ENCODE measurements around the gene SH2D1A. TPM values are rescaled to one million over a fixed set of nuclear protein-coding genes. Genes with fewer than 3 reads are reported as not detected.
"Not testable (repeated sequence)": the region's sequence is repeated elsewhere in the genome, so short reads cannot be mapped to it uniquely, and the experiment has no call there.

The SH2D1A gene
- total and polyA plus RNA-seq, 2 donors from 2014 or later = 2.7 TPM; not detected in 1

DNA sequence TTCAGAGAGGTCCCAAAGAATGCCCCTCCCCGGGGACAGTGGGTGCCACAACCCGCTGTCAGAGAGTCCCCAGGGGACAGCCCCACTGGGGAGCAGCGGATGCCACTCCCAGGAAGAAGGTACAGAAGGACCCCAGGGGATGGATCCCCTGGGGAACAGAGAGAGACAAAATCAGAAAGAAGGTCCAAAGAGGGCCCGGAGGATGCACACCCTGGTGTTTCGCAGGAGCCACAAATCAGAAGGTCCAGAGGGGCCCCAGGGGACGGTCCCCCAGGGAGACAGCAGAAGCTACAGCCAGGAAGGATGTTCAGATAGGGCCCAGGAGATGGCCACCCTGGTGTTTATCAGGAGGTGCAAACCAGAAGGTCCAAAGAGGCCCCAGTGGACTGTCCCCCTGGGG is 12.5 kb upstream of the SH2D1A start:
- Histone ChIP-seq H3K27me3 (ENCODE audit: control insufficient read depth, insufficient read depth, low read length) (no peaks in the 10 kb centered on the region), H3K9me3 (ENCODE audit: control insufficient read depth in 2 of 3, insufficient read depth in 1 of 3, low read length in 3 of 3) (no peaks in the 10 kb centered on the region), H3K4me1 (ENCODE audit: control insufficient read depth in 2 of 3, insufficient read depth in 2 of 3, low read depth in 1 of 3, low read length in 3 of 3) (no peaks in the 10 kb centered on the region), H3K4me3 (ENCODE audit: low read length in 3 of 3) (no peak overlapping the region), H3K9ac (ENCODE audit: low read length in 3 of 3) (no peak overlapping the region), H3K27ac (ENCODE audit: low read depth in 2 of 2, low read length in 2 of 2) (no peak overlapping the region), H3K36me3 (ENCODE audit: control insufficient read depth in 2 of 3, insufficient read depth in 3 of 3, low read length in 3 of 3) (no peaks in the 10 kb centered on the region)
- FAIRE-seq = no peak
- intact Hi-C loops (cut with DNase I) = no loop called here
- TF ChIP-seq, protein P1, sequence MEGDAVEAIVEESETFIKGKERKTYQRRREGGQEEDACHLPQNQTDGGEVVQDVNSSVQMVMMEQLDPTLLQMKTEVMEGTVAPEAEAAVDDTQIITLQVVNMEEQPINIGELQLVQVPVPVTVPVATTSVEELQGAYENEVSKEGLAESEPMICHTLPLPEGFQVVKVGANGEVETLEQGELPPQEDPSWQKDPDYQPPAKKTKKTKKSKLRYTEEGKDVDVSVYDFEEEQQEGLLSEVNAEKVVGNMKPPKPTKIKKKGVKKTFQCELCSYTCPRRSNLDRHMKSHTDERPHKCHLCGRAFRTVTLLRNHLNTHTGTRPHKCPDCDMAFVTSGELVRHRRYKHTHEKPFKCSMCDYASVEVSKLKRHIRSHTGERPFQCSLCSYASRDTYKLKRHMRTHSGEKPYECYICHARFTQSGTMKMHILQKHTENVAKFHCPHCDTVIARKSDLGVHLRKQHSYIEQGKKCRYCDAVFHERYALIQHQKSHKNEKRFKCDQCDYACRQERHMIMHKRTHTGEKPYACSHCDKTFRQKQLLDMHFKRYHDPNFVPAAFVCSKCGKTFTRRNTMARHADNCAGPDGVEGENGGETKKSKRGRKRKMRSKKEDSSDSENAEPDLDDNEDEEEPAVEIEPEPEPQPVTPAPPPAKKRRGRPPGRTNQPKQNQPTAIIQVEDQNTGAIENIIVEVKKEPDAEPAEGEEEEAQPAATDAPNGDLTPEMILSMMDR (IDR thresholded peaks at IDR 0.05; ENCODE audit: borderline replicate concordance, extremely low read depth, insufficient read depth) = no peak
- no peak for DNase-seq

DNA sequence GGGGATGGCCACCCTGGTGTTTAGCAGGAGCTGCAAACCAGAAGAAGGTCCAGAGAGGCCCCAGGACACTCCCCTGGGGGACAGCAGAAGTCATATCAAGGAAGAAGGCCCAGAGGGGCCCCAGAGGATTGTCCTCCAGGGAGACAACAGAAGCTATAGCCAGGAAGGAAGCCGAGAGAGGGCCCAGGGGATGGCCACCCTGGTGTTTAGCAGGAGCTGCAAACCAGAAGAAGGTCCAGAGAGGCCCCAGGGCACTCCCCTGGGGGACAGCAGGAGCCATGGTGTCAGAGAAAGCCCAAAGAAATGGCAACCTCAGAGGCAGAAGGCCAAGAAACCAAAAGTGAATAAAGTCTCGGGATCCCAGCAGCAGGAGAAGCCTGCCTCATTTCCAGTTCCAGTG is 11.8 kb upstream of the SH2D1A start:
- H3K9me3 ChIP-seq (ENCODE audit: control insufficient read depth in 2 of 3, insufficient read depth in 1 of 3, low read length in 3 of 3); H3K36me3 ChIP-seq (ENCODE audit: control insufficient read depth in 2 of 3, insufficient read depth in 3 of 3, low read length in 3 of 3); FAIRE-seq; intact Hi-C loops (cut with DNase I); H3K27ac ChIP-seq (ENCODE audit: low read depth in 2 of 2, low read length in 2 of 2); DNase-seq; H3K4me3 ChIP-seq (ENCODE audit: low read length in 3 of 3); H3K4me1 ChIP-seq (ENCODE audit: control insufficient read depth in 2 of 3, insufficient read depth in 2 of 3, low read depth in 1 of 3, low read length in 3 of 3); H3K27me3 ChIP-seq (ENCODE audit: control insufficient read depth, insufficient read depth, low read length); H3K9ac ChIP-seq (ENCODE audit: low read length in 3 of 3): not testable (repeated sequence)

DNA sequence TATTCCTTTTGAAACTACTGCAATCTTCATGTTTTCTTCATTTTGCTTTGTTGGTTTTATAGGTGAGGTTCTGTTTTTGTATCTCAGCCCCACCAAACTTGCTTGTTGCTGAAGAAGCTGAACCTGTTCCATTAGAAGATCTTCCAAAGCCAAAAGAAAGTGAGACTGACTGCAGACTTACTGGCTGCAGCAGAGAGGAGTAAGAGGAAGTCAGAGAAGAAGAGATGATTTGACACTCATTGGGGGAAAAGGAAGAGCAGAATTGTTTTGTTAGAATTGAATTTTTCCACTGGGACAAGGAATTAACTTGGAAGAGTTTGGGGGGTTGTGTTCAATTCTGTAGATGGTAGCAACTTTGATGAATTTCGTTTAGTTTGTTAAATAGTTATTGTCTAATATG is 10.8 kb upstream of the SH2D1A start:
- no peaks in the 10 kb centered on the region for H3K36me3 ChIP-seq (ENCODE audit: control insufficient read depth in 2 of 3, insufficient read depth in 3 of 3, low read length in 3 of 3)
- DNase-seq = no peak
- intact Hi-C loops (cut with DNase I) = no loop called here
- no peaks in the 10 kb centered on the region for H3K27me3 ChIP-seq (ENCODE audit: control insufficient read depth, insufficient read depth, low read length)
- FAIRE-seq = no peak
- no peaks in the 10 kb centered on the region for H3K4me1 ChIP-seq (ENCODE audit: control insufficient read depth in 2 of 3, insufficient read depth in 2 of 3, low read depth in 1 of 3, low read length in 3 of 3)
- no peak overlapping the region for H3K27ac ChIP-seq (ENCODE audit: low read depth in 2 of 2, low read length in 2 of 2)
- no peaks in the 10 kb centered on the region for H3K9me3 ChIP-seq (ENCODE audit: control insufficient read depth in 2 of 3, insufficient read depth in 1 of 3, low read length in 3 of 3)
- no peak overlapping the region for H3K9ac ChIP-seq (ENCODE audit: low read length in 3 of 3)
- H3K4me3 ChIP-seq (ENCODE audit: low read length in 3 of 3) = no peak overlapping the region
- TF ChIP-seq, protein P1 (IDR thresholded peaks at IDR 0.05; ENCODE audit: borderline replicate concordance, extremely low read depth, insufficient read depth) = no peak

DNA sequence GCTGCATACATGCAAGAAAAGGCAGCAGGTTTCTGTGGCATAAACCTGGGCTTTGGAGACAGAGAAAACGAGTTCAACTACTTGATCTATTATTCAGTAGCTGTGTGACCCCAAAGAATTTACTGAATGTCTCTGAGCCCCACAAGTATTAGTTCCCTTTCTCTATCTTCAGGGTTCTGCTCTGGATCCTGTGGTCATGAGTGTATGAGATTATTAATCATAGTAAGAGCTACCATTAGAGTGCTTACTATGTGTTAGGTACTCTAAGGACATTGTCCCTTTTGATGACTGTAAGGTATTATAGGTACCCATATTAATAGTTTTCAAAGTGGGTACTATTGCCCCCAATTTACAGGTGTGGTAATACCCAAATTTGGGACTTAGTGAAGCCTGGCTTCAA is 8.4 kb upstream of the SH2D1A start:
- H3K27ac ChIP-seq (ENCODE audit: low read depth in 2 of 2, low read length in 2 of 2) = no peak overlapping the region
- intact Hi-C loops (cut with DNase I) = no loop called here
- DNase-seq (no peak), FAIRE-seq (no peak)
- no peaks in the 10 kb centered on the region for H3K27me3 ChIP-seq (ENCODE audit: control insufficient read depth, insufficient read depth, low read length)
- TF ChIP-seq, protein P1 (IDR thresholded peaks at IDR 0.05; ENCODE audit: borderline replicate concordance, extremely low read depth, insufficient read depth) = no peak
- no peaks in the 10 kb centered on the region for H3K9me3 ChIP-seq (ENCODE audit: control insufficient read depth in 2 of 3, insufficient read depth in 1 of 3, low read length in 3 of 3)
- H3K4me3 ChIP-seq (ENCODE audit: low read length in 3 of 3) = no peak overlapping the region
- no peaks in the 10 kb centered on the region for H3K36me3 ChIP-seq (ENCODE audit: control insufficient read depth in 2 of 3, insufficient read depth in 3 of 3, low read length in 3 of 3)
- H3K9ac ChIP-seq (ENCODE audit: low read length in 3 of 3) = no peak overlapping the region
- H3K4me1 ChIP-seq (ENCODE audit: control insufficient read depth in 2 of 3, insufficient read depth in 2 of 3, low read depth in 1 of 3, low read length in 3 of 3) = no peaks in the 10 kb centered on the region

Measured in kidney (tissue), 14 donors.